Pancreas (tissue), 10 donors: Measurements from ENCODE around the gene PHC3. TPM values are rescaled to one million over a fixed set of nuclear protein-coding genes. Genes with fewer than 3 reads are reported as not detected.

Source experiments
- ATAC-seq, 4 donors: fragments of 200-7000 bp; cut with Tn5 transposase; one replicate each; pipeline versions ENCODE4 v1.8.0 to v1.9.1; 2020; ENCODE audit warnings: mild to moderate bottlenecking in 4 of 4, moderate library complexity in 4 of 4
- DNase-seq, 6 donors: peaks; one replicate each; pipeline ENCODE4 v3.0.0-alpha.2; 2020
- FAIRE-seq: peaks from 2 replicates; lab custom pipeline; 2012; peaks lifted over from hg19 to GRCh38; lab: Jason Lieb, UNC
- H3K27ac ChIP-seq, 4 donors: fragments of 200-600 bp; sonication (generic); 1 replicate in 3 of 4; 2 replicates in 1 of 4; pipeline versions ENCODE4 v1.5.0 to v1.8.0; 2020
- H3K27me3 ChIP-seq, 4 donors: fragments of 200-600 bp; one replicate each; pipeline ENCODE4 v1.8.0; 2021
- H3K36me3 ChIP-seq, 3 donors: fragments of 200-600 bp; sonication (generic) in 1 of 3; one replicate each; pipeline versions ENCODE4 v1.5.0 to v1.8.0; 2020 to 2021
- H3K4me1 ChIP-seq, 3 donors: fragments of 200-600 bp; one replicate each; pipeline ENCODE4 v1.8.0; 2021
- H3K4me3 ChIP-seq, 4 donors: fragments of 200-600 bp; sonication (generic) in 2 of 4; one replicate each; pipeline versions ENCODE4 v1.5.0 to v1.8.0; 2020 to 2021
- H3K9me3 ChIP-seq, 4 donors: fragments of 200-600 bp; one replicate each; pipeline ENCODE4 v1.8.0; 2021
- CTCF ChIP-seq, 4 donors: fragments of 200-600 bp; sonication (generic) in 3 of 4; IDR thresholded peaks; one replicate each; pipeline versions ENCODE4 v1.5.0 to v1.8.0; 2021; ENCODE audit warnings: antibody characterized with exemption in 4 of 4
- WGBS, 2 donors: extraction: QIAGEN DNeasy Blood & Tissue Kit; methylation state at CpG; one replicate each; pipeline ENCODE4 v1.1.7; 2013; 5-methylcytosine and 5-hydroxymethylcytosine counted together
- intact Hi-C, 3 donors: fragments of 100-400 bp; cut with DNase I; formaldehyde crosslinking; loops; one replicate each; pipeline versions ENCODE4 v1.11.1 to v1.14.2; 2022
- polyA plus RNA-seq, 2 donors: library from polyadenylated mRNA; stranded (reverse); fragments of 200-250 nt; gene quantifications; one replicate each; pipeline ENCODE4 v1.2.3, GENCODE V29; 2013
- total RNA-seq, 6 donors: library from RNA; stranded (reverse); fragmentation: NEBNext Ultra II Directional in 4 of 6; extraction: Animal tissue kit (Norgen Biotek cat#: 25700) in 4 of 6; gene quantifications; one replicate each; pipeline versions ENCODE4 v1.2.1 to v1.2.4, GENCODE V29; 2021 to 2023
- donor health status: healthy with polysubstance abuse.
- donor health status: DM: no; HTN: no; CAD: no; lungs with moderate emphysema.
- donor health status: DM: no; HTN: no; CAD: no.
- donor health status: control.
- donor health status: control.
- donor health status: Bipolar disorder and iron deficiency.
- donor health status: DM: yes; HTN: yes; CAD: no.
- donor health status: DM: no; HTN: no; CAD: no.
- donor health status: DM: no; HTN: no; CAD: no.
- donor health status: DM: yes; HTN: yes; CAD: no.

The PHC3 gene
- total and polyA plus RNA-seq, 8 donors: 5.5 to 38.0 (median 24.5) TPM

- ATAC-seq (peak; percentile 38 to 66 (median 51)), FAIRE-seq (no peak), DNase-seq (peak; percentile 43 to 74 (median 50))
- intact Hi-C loops: no loop called here
- Histone ChIP-seq H3K4me3 (peak overlapping the region; percentile 50 to 78 (median 68)), H3K27ac (peak overlapping the region; percentile 13 to 87 (median 67)), H3K9me3 (no peaks in the 10 kb centered on the region), H3K4me1 (peaks cover 0 to 12% (median 0%) of the 10 kb centered on the region in 3 donors), H3K36me3 (no peaks in the 10 kb centered on the region), H3K27me3 (no peaks in the 10 kb centered on the region)
- WGBS, 2 donors: 2 to 3% methylated on average over 50 to 51 of the region's 51 CpGs
- peak in 1 of 4 donors; percentile 13 for TF ChIP-seq CTCF (IDR thresholded peaks at IDR 0.05)
These were observed 143.0 kb downstream of the PHC3 start for GRCh38 chr3:170038434-170039110.

Other genes with a start within 250 kb of the PHC3 start
- gene SEC62, start 214.9 kb downstream of the PHC3 start, total RNA-seq: 100 to 1,000 TPM in 3 of 6 donors, 10 to 100 TPM in 3; 89.0 to 119 (median 100) TPM
- 10 to 100 TPM; 23.6 to 96.5 TPM for gene SEC62, start 214.9 kb downstream of the PHC3 start, polyA plus RNA-seq
- gene GPR160, start 143.7 kb downstream of the PHC3 start, total RNA-seq: 10 to 100 TPM in 3 of 6 donors, 1 to 10 TPM in 3; 7.6 to 12.7 (median 10.2) TPM
- 1 to 10 TPM; 4.4 to 5.1 TPM for gene GPR160, start 143.7 kb downstream of the PHC3 start, polyA plus RNA-seq
- 10 to 100 TPM in 5 of 6 donors, 1 to 10 TPM in 1; 7.7 to 14.2 (median 10.7) TPM for gene PRKCI, start 40.7 kb upstream of the PHC3 start, total RNA-seq
- gene PRKCI, start 40.7 kb upstream of the PHC3 start, polyA plus RNA-seq: 1 to 10 TPM; 3.5 to 8.1 TPM
- 10 to 100 TPM; 14.3 to 52.1 (median 18.5) TPM for gene SKIL, start 176.0 kb upstream of the PHC3 start, total RNA-seq
- gene SKIL, start 176.0 kb upstream of the PHC3 start, polyA plus RNA-seq: 1 to 10 TPM; 5.1 to 6.0 TPM
- gene CLDN11, start 237.1 kb upstream of the PHC3 start, total RNA-seq: 1 to 10 TPM in 3 of 6 donors, under 1 TPM in 3; 0.38 to 2.3 (median 1.3) TPM
- gene CLDN11, start 237.1 kb upstream of the PHC3 start, polyA plus RNA-seq: under 1 TPM; 0.61 to 0.87 TPM